Neural cell (in vitro differentiated cells): ENCODE measurements around the gene SLC66A2. TPM values are rescaled to one million over a fixed set of nuclear protein-coding genes. Genes with fewer than 3 reads are reported as not detected.

ENCODE experiments used
- H2AFZ ChIP-seq: fragments of 200-600, 300-800 bp; sonication (generic), shearing (Covaris generic); 2 replicates; pipeline ENCODE4 v1.6.0; 2014; ENCODE audit warnings: low read depth, mild to moderate bottlenecking, antibody characterized with exemption, low read length, moderate library complexity
- H3F3A ChIP-seq: fragments of 200-600 bp; shearing (Covaris generic); 2 replicates; pipeline ENCODE4 v1.6.1; 2016; ENCODE audit warnings: mild to moderate bottlenecking, moderate library complexity, mixed read lengths, antibody characterized with exemption, low read length; ENCODE audit not compliant: insufficient read depth, poor library complexity, severe bottlenecking
- H3K27ac ChIP-seq: fragments of 200-600, 300-800 bp; sonication (generic), shearing (Covaris generic); 2 replicates; pipeline ENCODE4 v1.5.1; 2014; ENCODE audit warnings: mild to moderate bottlenecking, low read length, moderate library complexity
- H3K27me3 ChIP-seq: fragments of 300-800, 200-600 bp; sonication (generic), shearing (Covaris generic); 2 replicates; pipeline ENCODE4 v1.6.0; 2014; ENCODE audit warnings: mild to moderate bottlenecking, low read depth, low read length, moderate library complexity; ENCODE audit not compliant: insufficient read depth
- H3K36me3 ChIP-seq: fragments of 300-800, 200-600 bp; sonication (generic), shearing (Covaris generic); 2 replicates; pipeline ENCODE4 v1.5.1; 2014; ENCODE audit warnings: mild to moderate bottlenecking, antibody characterized with exemption, low read length, moderate library complexity; ENCODE audit not compliant: insufficient read depth
- H3K4me2 ChIP-seq: fragments of 300-800, 200-600 bp; sonication (generic), shearing (Covaris generic); 2 replicates; pipeline ENCODE4 v1.6.0; 2014; ENCODE audit warnings: mild to moderate bottlenecking, low read length
- H3K4me3 ChIP-seq: fragments of 300-800, 200-600 bp; sonication (generic), shearing (Covaris generic); 2 replicates; pipeline ENCODE4 v1.5.1; 2014; ENCODE audit warnings: mild to moderate bottlenecking, low read length, moderate library complexity
- H3K79me2 ChIP-seq: fragments of 200-600 bp; shearing (Covaris generic); replicated peaks from 2 replicates; pipeline ENCODE4 v1.6.0; 2014; ENCODE audit warnings: mild to moderate bottlenecking, low read length, moderate library complexity; ENCODE audit not compliant: insufficient read depth
- H3K9ac ChIP-seq: fragments of 300-800, 200-600 bp; sonication (generic), shearing (Covaris generic); 2 replicates; pipeline ENCODE4 v1.6.1; 2016; ENCODE audit warnings: mild to moderate bottlenecking, low read length, mixed read lengths
- H3K9me2 ChIP-seq: fragments of 200-600 bp; shearing (Covaris generic); 2 replicates; pipeline ENCODE4 v1.6.1; 2016; ENCODE audit warnings: mild to moderate bottlenecking, low read length, mixed read lengths; ENCODE audit not compliant: insufficient read depth
- H3K9me3 ChIP-seq: fragments of 200-600, 300-800 bp; sonication (generic), shearing (Covaris generic); 2 replicates; pipeline ENCODE4 v1.6.1; 2016; ENCODE audit warnings: mild to moderate bottlenecking, mixed run types, low read length, moderate library complexity, mixed read lengths
- H4K20me1 ChIP-seq: fragments of 200-600 bp; shearing (Covaris generic); 2 replicates; pipeline ENCODE4 v1.6.1; 2016; ENCODE audit warnings: mild to moderate bottlenecking, mixed run types; ENCODE audit not compliant: insufficient read depth
- EP300 ChIP-seq: fragments of 450-650 bp; conservative IDR thresholded peaks from 2 replicates; pipeline ENCODE4 v1.6.1; 2014; ENCODE audit warnings: antibody characterized with exemption, mild to moderate bottlenecking, moderate library complexity; ENCODE audit not compliant: poor library complexity, severe bottlenecking
- EZH2 ChIP-seq: fragments of 200-600, 300-800 bp; shearing (Covaris generic), sonication (generic); IDR thresholded peaks from 2 replicates; pipeline ENCODE4 v1.6.1; 2014; ENCODE audit warnings: antibody characterized with exemption, low read length, borderline replicate concordance, mild to moderate bottlenecking; ENCODE audit not compliant: insufficient read depth, poor library complexity, severe bottlenecking
- MXI1 ChIP-seq: fragments of 450-650 bp; conservative IDR thresholded peaks from 2 replicates; pipeline ENCODE4 v1.6.1; 2014; ENCODE audit warnings: antibody characterized with exemption, mild to moderate bottlenecking; ENCODE audit not compliant: poor library complexity, severe bottlenecking
- POLR2AphosphoS5 ChIP-seq: IDR thresholded peaks from 2 replicates; pipeline ENCODE4 v1.6.1; 2012
- RAD21 ChIP-seq: fragments of 450-650 bp; conservative IDR thresholded peaks from 2 replicates; pipeline ENCODE4 v1.6.1; 2014; ENCODE audit warnings: antibody characterized with exemption, mild to moderate bottlenecking, moderate library complexity
- SMC3 ChIP-seq: fragments of 450-650 bp; conservative IDR thresholded peaks from 2 replicates; pipeline ENCODE4 v1.6.1; 2014; ENCODE audit warnings: antibody characterized with exemption, mild to moderate bottlenecking, moderate library complexity; ENCODE audit not compliant: poor library complexity
- TAF1 ChIP-seq: IDR thresholded peaks from 2 replicates; pipeline ENCODE4 v1.6.1; 2012; ENCODE audit warnings: low read depth
- polyA plus RNA-seq: library from polyadenylated mRNA; depleted of rRNA; stranded (reverse); fragments of >200 nt; gene quantifications from 2 replicates; pipeline ENCODE4 v1.2.3, GENCODE V29; 2014
- TF ChIP-seq, protein P1 (sequence below): fragments of 450-650 bp; IDR thresholded peaks from 2 replicates; pipeline ENCODE4 v1.5.1; 2014; ENCODE audit warnings: antibody characterized with exemption, mild to moderate bottlenecking, moderate library complexity; ENCODE audit not compliant: poor library complexity, severe bottlenecking
- TF ChIP-seq, protein P2 (sequence below): IDR thresholded peaks from 2 replicates; pipeline ENCODE4 v1.6.1; 2012; ENCODE audit warnings: borderline replicate concordance

SLC66A2 gene
- polyA plus RNA-seq, 1 donor from 2014 or later, result 66.7 TPM

DNA sequence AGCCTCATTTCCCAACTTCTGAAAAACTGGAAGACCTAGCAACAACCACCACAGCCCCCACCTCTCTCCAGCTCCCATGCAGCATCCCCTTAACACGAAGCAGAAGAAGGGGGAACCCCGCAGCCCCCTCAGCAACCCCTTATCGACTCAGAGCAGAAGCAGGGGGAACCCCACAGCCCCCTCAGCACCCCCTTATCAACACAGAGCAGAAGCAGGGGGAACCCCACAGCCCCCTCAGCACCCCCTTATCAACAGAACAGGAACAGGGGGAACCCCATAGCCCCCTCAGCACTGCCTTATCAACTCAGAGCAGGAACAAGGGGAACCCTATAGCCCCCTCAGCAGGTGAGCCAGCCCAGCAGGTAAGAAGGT, 6.7 kb downstream of the SLC66A2 start:
- Histone ChIP-seq H3K36me3 (peaks cover 6% of the 10 kb centered on the region), H3K9me2 (no peaks in the 10 kb centered on the region), H3K9me3 (no peaks in the 10 kb centered on the region), H3K27me3 (no peaks in the 10 kb centered on the region), H3K27ac (no peak overlapping the region), H3K9ac (no peak overlapping the region), H4K20me1 (no peaks in the 10 kb centered on the region), H3K4me3 (no peak overlapping the region), H3K4me2 (no peak overlapping the region), H3F3A (no peaks in the 10 kb centered on the region), H3K79me2 (peaks cover 30% of the 10 kb centered on the region), H2AFZ (no peak overlapping the region)
- no peak for TF ChIP-seq RAD21
- TF ChIP-seq EP300, result no peak

DNA sequence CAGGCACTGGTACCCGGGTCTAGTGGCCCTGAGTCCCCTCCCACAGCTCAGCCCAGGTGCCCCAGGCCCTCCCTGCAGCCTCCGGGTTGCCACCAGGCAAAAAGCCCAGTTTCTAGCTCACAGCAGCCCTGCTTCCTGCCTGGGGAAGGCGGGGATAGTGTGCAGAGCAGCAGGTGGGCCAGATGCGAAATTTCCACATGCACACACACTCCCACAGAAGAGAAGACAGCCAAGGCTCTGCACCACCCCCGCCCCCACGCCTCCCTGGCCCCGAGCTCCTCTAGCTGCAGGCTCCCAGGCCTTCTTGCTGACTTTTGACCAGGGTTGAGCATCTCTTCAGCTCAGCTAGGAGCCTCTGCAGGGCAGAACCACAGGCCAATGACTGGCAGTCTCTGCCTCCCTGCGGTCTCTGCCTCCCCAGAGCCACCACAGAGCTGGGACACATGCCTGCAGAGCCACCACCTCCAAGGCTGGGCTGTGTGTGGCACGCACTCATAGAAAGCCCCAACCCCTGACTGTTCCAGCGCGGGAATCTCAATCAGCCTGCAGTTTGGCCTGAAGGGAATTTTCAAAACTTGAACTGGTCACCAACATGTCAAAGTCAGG, 7.2 kb downstream of the SLC66A2 start:
- H3F3A ChIP-seq, result no peaks in the 10 kb centered on the region
- H3K27ac ChIP-seq, result no peak overlapping the region
- no peak overlapping the region for H3K9ac ChIP-seq
- TF ChIP-seq EP300 (no peak), TAF1 (no peak), POLR2AphosphoS5 (no peak), MXI1 (no peak), SMC3 (no peak), RAD21 (no peak), EZH2 (no peak)
- TF ChIP-seq, protein P1, sequence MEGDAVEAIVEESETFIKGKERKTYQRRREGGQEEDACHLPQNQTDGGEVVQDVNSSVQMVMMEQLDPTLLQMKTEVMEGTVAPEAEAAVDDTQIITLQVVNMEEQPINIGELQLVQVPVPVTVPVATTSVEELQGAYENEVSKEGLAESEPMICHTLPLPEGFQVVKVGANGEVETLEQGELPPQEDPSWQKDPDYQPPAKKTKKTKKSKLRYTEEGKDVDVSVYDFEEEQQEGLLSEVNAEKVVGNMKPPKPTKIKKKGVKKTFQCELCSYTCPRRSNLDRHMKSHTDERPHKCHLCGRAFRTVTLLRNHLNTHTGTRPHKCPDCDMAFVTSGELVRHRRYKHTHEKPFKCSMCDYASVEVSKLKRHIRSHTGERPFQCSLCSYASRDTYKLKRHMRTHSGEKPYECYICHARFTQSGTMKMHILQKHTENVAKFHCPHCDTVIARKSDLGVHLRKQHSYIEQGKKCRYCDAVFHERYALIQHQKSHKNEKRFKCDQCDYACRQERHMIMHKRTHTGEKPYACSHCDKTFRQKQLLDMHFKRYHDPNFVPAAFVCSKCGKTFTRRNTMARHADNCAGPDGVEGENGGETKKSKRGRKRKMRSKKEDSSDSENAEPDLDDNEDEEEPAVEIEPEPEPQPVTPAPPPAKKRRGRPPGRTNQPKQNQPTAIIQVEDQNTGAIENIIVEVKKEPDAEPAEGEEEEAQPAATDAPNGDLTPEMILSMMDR, result no peak
- TF ChIP-seq, protein P2, sequence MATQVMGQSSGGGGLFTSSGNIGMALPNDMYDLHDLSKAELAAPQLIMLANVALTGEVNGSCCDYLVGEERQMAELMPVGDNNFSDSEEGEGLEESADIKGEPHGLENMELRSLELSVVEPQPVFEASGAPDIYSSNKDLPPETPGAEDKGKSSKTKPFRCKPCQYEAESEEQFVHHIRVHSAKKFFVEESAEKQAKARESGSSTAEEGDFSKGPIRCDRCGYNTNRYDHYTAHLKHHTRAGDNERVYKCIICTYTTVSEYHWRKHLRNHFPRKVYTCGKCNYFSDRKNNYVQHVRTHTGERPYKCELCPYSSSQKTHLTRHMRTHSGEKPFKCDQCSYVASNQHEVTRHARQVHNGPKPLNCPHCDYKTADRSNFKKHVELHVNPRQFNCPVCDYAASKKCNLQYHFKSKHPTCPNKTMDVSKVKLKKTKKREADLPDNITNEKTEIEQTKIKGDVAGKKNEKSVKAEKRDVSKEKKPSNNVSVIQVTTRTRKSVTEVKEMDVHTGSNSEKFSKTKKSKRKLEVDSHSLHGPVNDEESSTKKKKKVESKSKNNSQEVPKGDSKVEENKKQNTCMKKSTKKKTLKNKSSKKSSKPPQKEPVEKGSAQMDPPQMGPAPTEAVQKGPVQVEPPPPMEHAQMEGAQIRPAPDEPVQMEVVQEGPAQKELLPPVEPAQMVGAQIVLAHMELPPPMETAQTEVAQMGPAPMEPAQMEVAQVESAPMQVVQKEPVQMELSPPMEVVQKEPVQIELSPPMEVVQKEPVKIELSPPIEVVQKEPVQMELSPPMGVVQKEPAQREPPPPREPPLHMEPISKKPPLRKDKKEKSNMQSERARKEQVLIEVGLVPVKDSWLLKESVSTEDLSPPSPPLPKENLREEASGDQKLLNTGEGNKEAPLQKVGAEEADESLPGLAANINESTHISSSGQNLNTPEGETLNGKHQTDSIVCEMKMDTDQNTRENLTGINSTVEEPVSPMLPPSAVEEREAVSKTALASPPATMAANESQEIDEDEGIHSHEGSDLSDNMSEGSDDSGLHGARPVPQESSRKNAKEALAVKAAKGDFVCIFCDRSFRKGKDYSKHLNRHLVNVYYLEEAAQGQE, result no peak
- no peaks in the 10 kb centered on the region for H4K20me1 ChIP-seq
- no peaks in the 10 kb centered on the region for H3K9me2 ChIP-seq
- peaks cover 6% of the 10 kb centered on the region for H3K36me3 ChIP-seq
- H3K27me3 ChIP-seq, result no peaks in the 10 kb centered on the region
- no peaks in the 10 kb centered on the region for H3K9me3 ChIP-seq
- no peak overlapping the region for H2AFZ ChIP-seq
- no peak overlapping the region for H3K4me2 ChIP-seq
- peaks cover 28% of the 10 kb centered on the region for H3K79me2 ChIP-seq
- H3K4me3 ChIP-seq, result no peak overlapping the region
